ENCODE measurements around the gene ZFP69.

The ZFP69 gene

DNA sequence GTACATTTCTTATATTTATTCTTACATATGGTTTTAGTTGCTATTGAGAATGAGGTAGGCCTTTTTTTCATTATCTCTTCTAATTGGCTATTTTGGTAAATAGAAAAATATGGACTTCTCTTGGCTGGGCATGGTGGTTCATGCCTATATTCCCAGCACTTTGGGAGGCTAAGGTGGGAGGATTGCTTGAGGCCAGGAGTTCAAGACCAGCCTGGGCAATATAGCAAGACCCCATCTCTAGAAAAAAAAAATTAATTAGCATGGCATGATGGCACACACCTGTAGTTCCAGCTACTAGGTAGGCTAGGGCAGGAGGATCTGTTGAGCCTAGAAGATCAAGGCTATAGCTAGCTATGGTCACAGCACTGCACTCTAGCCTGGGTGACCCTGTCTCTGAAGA is 57.5 kb downstream of the ZFP69 start:
- TF ChIP-seq EZH2phosphoT487 (IDR thresholded peaks at IDR 0.05; ENCODE audit: borderline replicate concordance, low read length) = no peak
- TF ChIP-seq, protein P1, sequence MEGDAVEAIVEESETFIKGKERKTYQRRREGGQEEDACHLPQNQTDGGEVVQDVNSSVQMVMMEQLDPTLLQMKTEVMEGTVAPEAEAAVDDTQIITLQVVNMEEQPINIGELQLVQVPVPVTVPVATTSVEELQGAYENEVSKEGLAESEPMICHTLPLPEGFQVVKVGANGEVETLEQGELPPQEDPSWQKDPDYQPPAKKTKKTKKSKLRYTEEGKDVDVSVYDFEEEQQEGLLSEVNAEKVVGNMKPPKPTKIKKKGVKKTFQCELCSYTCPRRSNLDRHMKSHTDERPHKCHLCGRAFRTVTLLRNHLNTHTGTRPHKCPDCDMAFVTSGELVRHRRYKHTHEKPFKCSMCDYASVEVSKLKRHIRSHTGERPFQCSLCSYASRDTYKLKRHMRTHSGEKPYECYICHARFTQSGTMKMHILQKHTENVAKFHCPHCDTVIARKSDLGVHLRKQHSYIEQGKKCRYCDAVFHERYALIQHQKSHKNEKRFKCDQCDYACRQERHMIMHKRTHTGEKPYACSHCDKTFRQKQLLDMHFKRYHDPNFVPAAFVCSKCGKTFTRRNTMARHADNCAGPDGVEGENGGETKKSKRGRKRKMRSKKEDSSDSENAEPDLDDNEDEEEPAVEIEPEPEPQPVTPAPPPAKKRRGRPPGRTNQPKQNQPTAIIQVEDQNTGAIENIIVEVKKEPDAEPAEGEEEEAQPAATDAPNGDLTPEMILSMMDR (IDR thresholded peaks at IDR 0.05; ENCODE audit: low read depth, low read length, poor library complexity, severe bottlenecking) = no peak
- Histone ChIP-seq H3K27me3 (ENCODE audit: control insufficient read depth, low read length) (no peaks in the 10 kb centered on the region), H3F3A (ENCODE audit: control insufficient read depth, insufficient read depth) (peaks cover 4% of the 10 kb centered on the region), H3K9me3 (ENCODE audit: control insufficient read depth, insufficient read depth, low read length) (no peaks in the 10 kb centered on the region), H3K36me3 (ENCODE audit: control insufficient read depth, low read length) (peaks cover 17% of the 10 kb centered on the region), H3K4me2 (ENCODE audit: low read length) (no peak overlapping the region), H3K27ac (ENCODE audit: low read depth, low read length) (no peak overlapping the region), H4K20me1 (ENCODE audit: control insufficient read depth, insufficient read depth, low read depth, low read length) (no peaks in the 10 kb centered on the region), H3K79me2 (ENCODE audit: control insufficient read depth, low read length) (peaks cover 12% of the 10 kb centered on the region), H3K4me1 (ENCODE audit: control insufficient read depth, low read length) (peaks cover 20% of the 10 kb centered on the region), H3K9me2 (replicated peaks; ENCODE audit: control insufficient read depth, low read length) (no peaks in the 10 kb centered on the region), H3K4me3 (ENCODE audit: low read length) (no peak overlapping the region)

DNA sequence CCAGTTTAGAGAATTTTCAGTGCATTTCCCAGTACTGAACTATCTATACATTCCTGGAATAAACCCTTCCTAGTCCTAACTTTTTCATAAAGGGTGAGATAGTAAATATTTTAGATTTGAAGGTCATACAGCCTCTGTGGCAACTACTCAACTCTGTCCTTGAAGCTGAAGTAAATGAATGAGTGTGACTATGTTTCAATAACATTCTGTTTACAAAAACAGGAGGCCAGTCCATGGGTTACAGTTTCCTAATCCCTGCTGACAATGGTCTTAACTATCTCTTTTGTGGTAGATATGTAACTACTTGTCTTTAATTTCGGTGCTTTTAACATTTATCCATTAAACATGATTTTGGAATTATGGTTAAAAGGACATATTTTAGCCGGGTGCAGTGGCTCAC is 58.6 kb downstream of the ZFP69 start:
- no peaks in the 10 kb centered on the region for H3K9me3 ChIP-seq (ENCODE audit: control insufficient read depth, insufficient read depth, low read length)
- peaks cover 23% of the 10 kb centered on the region for H3K36me3 ChIP-seq (ENCODE audit: control insufficient read depth, low read length)
- H3K9me2 ChIP-seq (replicated peaks; ENCODE audit: control insufficient read depth, low read length) = no peaks in the 10 kb centered on the region
- no peak overlapping the region for H3K4me3 ChIP-seq (ENCODE audit: low read length)
- peaks cover 19% of the 10 kb centered on the region for H3K4me1 ChIP-seq (ENCODE audit: control insufficient read depth, low read length)
- H3K79me2 ChIP-seq (ENCODE audit: control insufficient read depth, low read length) = peaks cover 12% of the 10 kb centered on the region
- no peaks in the 10 kb centered on the region for H4K20me1 ChIP-seq (ENCODE audit: control insufficient read depth, insufficient read depth, low read depth, low read length)
- H3K27ac ChIP-seq (ENCODE audit: low read depth, low read length) = no peak overlapping the region
- H3K27me3 ChIP-seq (ENCODE audit: control insufficient read depth, low read length) = no peaks in the 10 kb centered on the region
- no peak overlapping the region for H3K4me2 ChIP-seq (ENCODE audit: low read length)
- H3F3A ChIP-seq (ENCODE audit: control insufficient read depth, insufficient read depth) = peaks cover 4% of the 10 kb centered on the region
- no peak for TF ChIP-seq EZH2phosphoT487 (IDR thresholded peaks at IDR 0.05; ENCODE audit: borderline replicate concordance, low read length)
- TF ChIP-seq, protein P1 (IDR thresholded peaks at IDR 0.05; ENCODE audit: low read depth, low read length, poor library complexity, severe bottlenecking) = no peak

DNA sequence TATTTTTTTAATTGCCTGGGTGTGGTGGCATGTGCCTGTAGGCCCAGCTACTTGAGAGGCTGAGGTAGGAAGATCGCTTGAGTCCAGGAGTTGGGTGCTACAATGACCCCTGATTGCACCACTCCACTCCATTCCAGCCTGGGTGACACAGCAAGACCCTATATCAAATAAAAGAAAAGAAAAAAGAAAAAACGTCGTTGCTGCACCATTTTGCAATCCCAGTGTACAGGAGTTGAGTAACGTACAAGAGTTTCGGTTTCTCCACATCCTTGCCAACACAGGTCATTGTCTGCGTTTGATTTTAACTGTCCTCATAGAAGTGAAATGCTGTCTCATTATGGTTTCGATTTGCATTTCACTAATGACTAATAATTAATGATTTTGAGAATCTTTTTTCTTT is 62.2 kb downstream of the ZFP69 start:
- Histone ChIP-seq H4K20me1 (ENCODE audit: control insufficient read depth, insufficient read depth, low read depth, low read length) (no peaks in the 10 kb centered on the region), H3K4me3 (ENCODE audit: low read length) (no peak overlapping the region), H3K79me2 (ENCODE audit: control insufficient read depth, low read length) (no peaks in the 10 kb centered on the region), H3F3A (ENCODE audit: control insufficient read depth, insufficient read depth) (no peaks in the 10 kb centered on the region), H3K27ac (ENCODE audit: low read depth, low read length) (no peak overlapping the region), H3K27me3 (ENCODE audit: control insufficient read depth, low read length) (no peaks in the 10 kb centered on the region), H3K36me3 (ENCODE audit: control insufficient read depth, low read length) (peaks cover 22% of the 10 kb centered on the region), H3K9me2 (replicated peaks; ENCODE audit: control insufficient read depth, low read length) (no peaks in the 10 kb centered on the region), H3K9me3 (ENCODE audit: control insufficient read depth, insufficient read depth, low read length) (no peaks in the 10 kb centered on the region), H3K4me1 (ENCODE audit: control insufficient read depth, low read length) (no peaks in the 10 kb centered on the region), H3K4me2 (ENCODE audit: low read length) (no peak overlapping the region)
- TF ChIP-seq, protein P1 (IDR thresholded peaks at IDR 0.05; ENCODE audit: low read depth, low read length, poor library complexity, severe bottlenecking) = no peak
- TF ChIP-seq EZH2phosphoT487 (IDR thresholded peaks at IDR 0.05; ENCODE audit: borderline replicate concordance, low read length) = no peak
